NCI-H748 treated with DMSO at 0.1 percent for 48 hours (cell line): ENCODE measurements around the gene MFSD11.
A peak's percentile ranks its signal among the peaks of the same experiment; 100 is the strongest.
"Not testable (repeated sequence)": the region's sequence is repeated elsewhere in the genome, so short reads cannot be mapped to it uniquely, and the experiment has no call there.

ENCODE experiments used
- DNase-seq: peaks from one replicate; lab custom pipeline; 2025; lab: John Stamatoyannopoulos, UW

The MFSD11 gene

GRCh38 chr17:76709077-76709950, 28.6 kb upstream of the MFSD11 start:
- DNase-seq: no peak

DNA sequence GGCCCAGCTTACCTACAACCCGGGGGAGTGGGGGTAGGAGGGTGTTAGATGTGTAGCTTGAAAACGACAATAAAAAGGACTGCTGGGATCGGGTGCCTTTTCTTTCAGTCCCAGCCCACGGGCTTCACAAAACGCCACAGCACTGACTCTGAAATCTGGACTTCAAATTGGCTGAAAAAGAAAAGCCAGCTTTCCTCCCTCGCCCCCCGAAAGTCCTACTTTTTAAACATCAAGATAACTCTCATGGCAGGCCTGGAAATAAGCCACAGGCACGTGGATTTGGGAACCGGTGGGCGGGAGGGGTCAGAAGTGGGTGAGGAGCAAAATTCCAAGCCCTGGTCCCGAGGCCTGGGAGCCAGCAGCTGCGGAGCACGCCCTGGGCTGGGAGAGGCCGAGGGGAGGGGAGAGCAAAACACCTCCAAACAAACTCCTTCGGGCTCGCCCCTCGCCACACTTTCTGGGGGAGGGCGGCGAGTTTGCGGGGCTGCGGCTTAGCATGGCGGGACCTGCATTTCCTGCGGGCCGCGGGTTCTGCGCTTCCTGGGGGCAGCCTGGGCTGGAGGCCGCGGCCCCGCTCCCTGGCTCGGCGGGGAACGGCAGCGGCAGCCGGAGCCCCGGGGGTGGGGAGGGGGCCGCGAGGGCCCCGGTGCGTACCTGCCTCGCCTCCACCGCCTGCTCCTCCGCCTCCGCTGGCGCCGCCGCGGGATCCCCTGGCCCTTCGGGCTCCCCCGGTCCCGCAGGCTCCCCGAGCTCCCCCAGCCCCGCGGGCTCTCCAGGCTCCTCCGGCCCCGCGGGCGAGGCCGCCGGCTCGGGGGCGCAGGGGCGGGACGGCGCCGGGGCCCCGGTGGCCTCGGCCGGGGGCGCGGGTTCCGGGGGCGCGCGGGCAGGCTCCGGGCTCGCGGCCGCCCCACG, 27.7 kb upstream of the MFSD11 start:
- DNase-seq: not testable (repeated sequence)

- no peak for DNase-seq
Observed at GRCh38 chr17:76710863-76711611, 26.9 kb upstream of the MFSD11 start, which contains the start of gene MXRA7. Gene MXRA7, minus strand, starts transcription at chr17:76710965. Its CDS starts 19 bp downstream, at chr17:76710946.

DNA sequence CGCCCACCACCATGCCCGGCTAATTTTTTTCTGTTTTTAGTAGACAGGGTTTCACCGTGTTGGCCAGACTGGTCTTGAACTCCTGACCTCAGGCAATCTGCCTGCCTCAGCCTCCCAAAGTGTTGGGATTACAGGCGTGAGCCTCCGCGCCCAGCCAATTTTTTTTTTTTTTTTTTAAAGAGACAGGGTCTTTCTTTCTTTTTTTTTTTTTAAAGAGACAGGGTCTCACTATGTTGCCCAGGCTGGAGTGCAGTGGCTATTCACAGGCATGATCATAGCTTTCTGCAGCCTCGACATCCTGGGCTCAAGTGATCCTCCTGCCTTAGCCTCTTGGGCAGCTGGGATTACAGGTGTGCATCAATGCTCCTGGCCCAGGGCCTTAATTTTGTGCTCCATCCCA, 25.6 kb upstream of the MFSD11 start:
- DNase-seq: not testable (repeated sequence)

DNA sequence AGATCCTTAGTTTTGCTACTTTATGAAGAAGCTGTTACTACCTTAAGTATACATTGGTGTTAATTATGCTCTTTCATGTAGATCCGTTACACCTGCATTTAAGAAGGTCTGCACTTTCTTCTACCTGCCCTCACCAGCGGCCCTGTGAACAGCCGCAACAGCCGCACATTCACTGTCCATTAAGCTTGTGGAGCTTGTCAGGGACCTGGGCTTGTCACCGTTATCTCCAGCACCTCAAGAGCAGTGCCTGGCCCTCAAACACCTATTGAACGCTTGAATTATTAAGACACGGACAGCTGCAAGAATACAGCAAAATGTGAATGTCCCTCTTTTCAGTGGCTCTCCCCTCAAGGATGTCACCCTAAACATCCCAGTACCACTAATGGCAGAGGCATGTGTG, 24.2 kb upstream of the MFSD11 start:
- DNase-seq: no peak

- no peak for DNase-seq
Observed at GRCh38 chr17:76714336-76714735, 23.6 kb upstream of the MFSD11 start.

DNA sequence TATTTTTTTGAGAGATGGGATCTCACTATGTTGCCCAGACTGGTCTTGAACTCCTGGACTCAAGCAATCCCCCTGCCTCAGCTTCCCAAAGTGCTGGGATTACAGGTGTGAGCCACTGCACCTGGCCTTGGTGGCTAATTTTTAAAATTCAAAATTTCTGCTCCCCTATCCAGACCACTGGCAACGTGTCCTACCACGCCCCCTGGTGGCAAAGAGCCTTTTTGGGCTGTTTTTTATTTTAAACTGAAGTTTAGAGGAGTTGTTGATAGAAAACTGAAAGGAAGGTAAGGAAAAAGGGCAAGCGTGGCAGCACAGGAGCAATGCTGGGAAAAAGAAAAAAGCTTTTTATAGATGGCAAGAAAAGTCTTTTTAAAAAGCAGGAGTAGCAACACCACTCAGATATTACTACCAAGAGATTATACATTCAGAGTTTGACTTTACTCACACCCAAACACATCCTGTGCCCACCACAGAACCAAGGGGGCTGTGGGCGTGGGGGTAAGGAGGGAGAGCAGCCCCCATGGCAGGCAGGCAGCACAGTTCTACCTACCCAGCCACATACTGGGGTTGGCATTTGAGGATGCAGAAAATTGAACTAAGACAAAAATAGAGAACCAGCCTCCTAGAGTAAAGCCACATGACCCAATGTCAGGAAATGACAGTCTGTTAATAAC, 23.0 kb upstream of the MFSD11 start:
- DNase-seq: no peak

DNA sequence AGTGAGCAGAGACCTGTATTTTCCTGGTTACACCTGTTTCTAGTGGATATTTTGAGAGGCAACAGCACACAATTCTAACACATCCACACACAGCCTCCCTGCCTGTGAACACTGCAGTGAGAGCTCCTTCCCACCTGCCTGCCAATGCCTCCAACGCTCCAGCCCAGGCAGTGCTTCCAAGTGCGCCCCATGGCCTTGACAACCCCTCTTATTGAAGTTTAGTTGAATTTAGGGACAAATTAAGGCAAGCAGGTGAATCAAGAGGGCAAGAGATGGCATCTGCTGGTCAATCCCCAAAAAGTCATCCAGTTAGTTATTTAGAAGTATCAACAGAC, 22.5 kb upstream of the MFSD11 start:
- DNase-seq: no peak

- no peak for DNase-seq
Observed at GRCh38 chr17:76716146-76716838, 21.6 kb upstream of the MFSD11 start.

DNA sequence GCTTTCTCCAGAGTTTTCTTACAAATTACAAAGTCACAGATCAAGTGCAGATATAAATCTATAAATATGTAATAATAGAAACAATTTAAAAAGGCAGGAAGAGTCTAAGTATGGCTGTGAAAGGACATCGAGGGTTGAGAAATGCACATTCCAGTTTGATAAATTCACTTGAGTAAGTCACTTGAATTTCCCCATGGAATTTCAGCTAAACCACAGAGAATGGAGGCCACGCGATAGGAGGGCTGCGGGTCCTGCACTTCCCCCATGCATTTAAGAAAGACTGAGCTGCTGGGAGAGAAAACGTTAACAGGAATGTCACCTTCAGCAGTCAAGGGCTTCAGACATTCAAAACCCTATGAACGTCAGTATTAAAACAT, 21.1 kb upstream of the MFSD11 start:
- DNase-seq: no peak

- DNase-seq: no peak
Observed at GRCh38 chr17:76718516-76718915, 19.4 kb upstream of the MFSD11 start.

DNA sequence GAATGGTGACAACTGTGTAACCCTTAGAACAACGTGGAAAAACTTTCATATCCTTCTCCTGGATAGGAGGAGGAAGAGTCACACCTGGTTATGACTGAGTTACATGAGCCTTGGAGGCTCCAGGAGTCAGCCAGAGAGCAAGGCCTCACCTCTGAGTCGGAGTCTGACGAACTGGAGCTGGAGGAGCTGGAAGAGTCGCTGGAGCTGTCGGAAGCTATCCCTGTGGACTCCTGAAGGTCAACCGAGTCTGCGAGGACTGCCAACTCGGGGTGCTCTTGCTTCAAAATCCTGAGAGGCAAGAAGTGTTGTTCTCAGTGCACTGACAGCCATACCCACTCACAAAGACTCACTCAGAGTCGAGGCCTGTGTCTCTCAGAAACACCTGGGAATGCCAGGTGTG, 17.7 kb upstream of the MFSD11 start:
- DNase-seq: no peak

DNA sequence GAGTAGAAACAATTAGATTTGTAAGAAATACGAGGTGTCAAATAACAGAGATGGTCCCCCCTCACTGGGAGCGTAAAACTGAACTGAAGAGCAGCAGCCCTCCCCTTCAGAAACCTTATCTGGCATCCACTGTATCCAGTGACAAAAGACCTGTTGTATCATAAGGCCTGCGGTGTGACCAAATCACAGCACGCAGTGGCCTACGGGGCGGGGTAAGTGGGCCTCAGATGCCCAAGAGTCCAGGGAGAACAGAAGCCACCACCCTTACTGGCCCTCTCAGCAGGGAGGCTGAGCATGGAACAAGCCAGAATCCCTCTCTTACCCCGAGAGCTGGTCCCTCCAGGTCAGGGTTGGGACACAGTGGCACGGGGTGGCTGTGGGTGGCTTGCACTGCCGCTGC, 17.0 kb upstream of the MFSD11 start:
- no peak for DNase-seq

- no peak for DNase-seq
Observed at GRCh38 chr17:76721463-76721862, 16.5 kb upstream of the MFSD11 start.

DNA sequence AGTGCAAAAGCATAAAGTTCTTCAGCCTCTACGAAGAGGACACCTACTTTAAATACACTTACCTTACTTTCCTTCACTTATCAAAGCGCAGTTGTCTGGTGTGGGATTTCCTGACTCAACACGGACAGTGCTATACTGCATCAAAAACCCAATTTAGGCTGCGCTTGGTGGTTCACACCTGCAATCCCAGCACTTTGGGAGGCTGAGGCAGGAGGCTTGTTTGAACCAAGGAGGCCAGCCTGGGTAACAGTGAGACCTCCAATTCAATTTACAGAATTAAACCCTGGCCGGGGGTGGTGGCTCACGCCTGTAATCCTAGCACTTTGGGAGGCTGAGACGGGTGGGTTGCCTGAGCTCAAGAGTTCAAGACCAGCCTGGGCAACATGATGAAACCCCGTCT, 15.6 kb upstream of the MFSD11 start:
- no peak for DNase-seq

GRCh38 chr17:76722977-76723376, 14.9 kb upstream of the MFSD11 start:
- not testable (repeated sequence) for DNase-seq

DNA sequence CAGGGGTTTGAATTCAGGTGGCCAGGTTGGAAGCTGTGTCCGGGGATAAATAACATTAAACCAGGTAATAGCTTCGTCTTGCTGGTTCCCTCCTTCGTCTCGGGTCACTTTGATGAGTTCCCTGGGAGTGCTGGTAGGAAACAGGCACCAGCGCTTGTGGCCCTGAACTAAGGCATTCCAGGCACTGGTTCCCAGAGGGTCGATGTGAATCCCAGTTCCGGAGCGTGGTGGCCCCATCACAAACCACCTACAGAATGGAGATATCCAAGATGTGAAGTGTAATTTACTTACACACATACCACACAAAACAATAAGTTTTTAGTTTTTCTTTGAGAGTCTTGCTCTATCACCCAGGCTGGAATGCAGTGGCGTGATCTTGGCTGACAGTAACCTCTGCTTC, 14.1 kb upstream of the MFSD11 start:
- DNase-seq: no peak

GRCh38 chr17:76725580-76726230, 12.2 kb upstream of the MFSD11 start:
- no peak for DNase-seq

DNA sequence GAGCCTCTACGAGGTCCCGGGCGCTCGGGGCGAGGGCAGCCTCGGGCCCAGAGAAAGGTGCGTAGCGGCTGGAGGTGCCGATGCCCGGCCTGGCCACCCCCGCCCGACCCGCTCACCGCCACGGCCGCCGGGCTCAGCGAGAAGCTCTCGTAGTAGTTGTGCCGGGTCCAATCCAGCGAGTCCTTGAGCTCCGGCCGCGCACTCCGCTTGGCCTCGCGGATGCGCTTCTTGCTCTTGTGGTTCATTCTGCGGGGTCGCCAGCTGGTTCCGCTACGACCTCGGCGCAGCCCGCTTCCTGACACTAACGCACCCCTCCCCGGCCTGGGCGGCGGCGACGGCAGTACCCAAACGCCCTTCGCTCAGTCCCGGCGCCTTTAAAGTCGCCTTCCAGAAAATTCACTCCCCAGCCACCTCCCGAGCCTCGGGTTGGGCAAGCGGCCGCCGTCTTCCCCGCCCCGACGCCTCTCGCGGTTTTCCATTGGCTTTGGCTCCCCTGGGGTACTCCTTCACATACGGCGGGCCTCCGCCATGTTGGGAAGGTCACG, 11.6 kb upstream of the MFSD11 start, which contains the start of gene JMJD6:
JMJD6 (minus strand) TSS at position 376 of the 545 bp plus-strand sequence; CDS start at position 245, 131 bp downstream.
- peak; percentile 83 for DNase-seq
